GM21619 (cell line): ENCODE measurements around the gene ZNF235.
"Not testable (repeated sequence)": the region's sequence is repeated elsewhere in the genome, so short reads cannot be mapped to it uniquely, and the experiment has no call there.

Experiments
- ATAC-seq: cut with Tn5 transposase; IDR thresholded peaks from one replicate; pipeline ENCODE4 v1.9.1; 2021; ENCODE audit not compliant: unreplicated experiment

The ZNF235 gene

GRCh38 chr19:44258136-44258535 lies 46.7 kb downstream of the ZNF235 start:
- no peak for ATAC-seq

- no peak for ATAC-seq
Measured at GRCh38 chr19:44255705-44256411, 49.0 kb downstream of the ZNF235 start.

DNA sequence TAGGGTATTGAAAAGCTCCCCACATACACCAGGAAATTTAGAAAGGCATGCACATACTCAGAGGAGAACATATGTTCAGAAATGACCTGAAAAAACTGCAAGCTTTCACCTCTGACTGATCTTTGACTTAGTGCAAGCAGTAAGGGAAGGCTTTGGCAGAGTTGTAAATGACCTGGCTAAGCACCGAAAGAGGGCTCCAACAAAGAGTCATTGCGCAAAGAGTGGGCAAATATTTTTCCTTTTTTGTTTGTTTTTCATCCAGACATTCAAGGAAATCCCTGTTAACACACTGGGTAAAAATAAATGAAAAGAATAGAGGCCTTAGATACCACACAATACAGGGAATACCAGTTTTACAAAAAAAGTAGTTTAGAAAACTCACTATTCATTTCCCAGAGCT lies 50.3 kb downstream of the ZNF235 start:
- ATAC-seq = no peak

GRCh38 chr19:44253392-44253791 lies 51.4 kb downstream of the ZNF235 start:
- not testable (repeated sequence) for ATAC-seq

DNA sequence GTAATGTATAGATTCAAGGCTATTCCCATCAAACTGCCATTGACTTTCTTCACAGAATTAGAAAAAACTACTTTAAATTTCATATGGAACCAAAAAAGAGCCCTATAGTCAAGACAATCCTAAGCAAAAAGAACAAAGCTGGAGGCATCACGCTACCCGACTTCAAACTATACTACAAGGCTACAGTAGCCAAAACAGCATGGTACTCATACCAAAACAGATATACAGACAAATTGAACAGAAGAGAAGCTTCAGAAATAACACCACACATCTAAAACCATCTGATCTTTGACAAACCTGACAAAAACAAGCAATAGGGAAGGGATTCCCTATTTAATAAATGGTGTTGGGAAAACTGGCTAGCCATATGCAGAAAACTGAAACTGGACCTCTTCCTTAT lies 52.5 kb downstream of the ZNF235 start:
- not testable (repeated sequence) for ATAC-seq

GRCh38 chr19:44236384-44236783 lies 68.4 kb downstream of the ZNF235 start:
- ATAC-seq = no peak
